ENCODE data around the gene CRB1.

- no peak for TF ChIP-seq POLR2A (IDR thresholded peaks at IDR 0.05)
- no peak for TF ChIP-seq CTCF (IDR thresholded peaks at IDR 0.05 in 4 of 5, conservative IDR thresholded peaks at IDR 0.05 in 1 of 5)
Observed at GRCh38 chr1:197437601-197438000, 169.5 kb downstream of the CRB1 start.
